Daoy (cell line): ENCODE results near the gene NUP188. TPM values are rescaled to one million over a fixed set of nuclear protein-coding genes. Genes with fewer than 3 reads are reported as not detected.
"Not testable (repeated sequence)": the region's sequence is repeated elsewhere in the genome, so short reads cannot be mapped to it uniquely, and the experiment has no call there.

Source experiments
- DNase-seq: peaks from one replicate; pipeline ENCODE4 v3.0.0-alpha.2; 2015; ENCODE audit warnings: low read depth
- total RNA-seq: library from RNA; depleted of rRNA; stranded (reverse); fragments of >200 nt; shearing (Covaris generic); gene quantifications from 2 replicates; pipeline ENCODE4 v1.2.3, GENCODE V29; 2014; rRNA removed

The NUP188 gene
- total RNA-seq, 1 experiment from 2014 or later, result 73.7 TPM

GRCh38 chr9:129028192-129028966 is 80.9 kb downstream of the NUP188 start, which contains the start of gene SH3GLB2:
Gene SH3GLB2, minus strand, starts transcription at chr9:129028331. Its CDS starts 177 bp downstream, at chr9:129028154.
- peak; percentile 96 for DNase-seq

DNA sequence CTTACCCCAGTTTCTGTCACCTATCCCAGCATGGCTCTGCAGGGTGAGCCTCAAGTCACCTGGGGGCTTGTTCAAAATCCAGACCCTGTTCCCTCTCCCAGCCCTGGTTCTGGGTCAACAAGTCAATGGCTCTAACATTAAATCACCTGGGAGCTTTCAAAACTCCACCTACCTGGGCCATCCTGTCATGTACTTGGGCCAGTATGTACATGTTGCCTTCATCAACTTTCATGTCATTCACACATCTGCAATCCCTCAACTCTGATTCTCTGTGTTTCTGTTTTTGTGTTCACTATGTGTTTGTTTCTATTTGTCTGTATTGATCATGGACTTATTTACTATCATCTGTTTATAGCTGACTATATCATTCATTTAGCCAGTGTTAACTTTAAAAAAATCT is 82.7 kb downstream of the NUP188 start:
- DNase-seq, result no peak

GRCh38 chr9:129031514-129031913 is 84.0 kb downstream of the NUP188 start:
- DNase-seq, result no peak

GRCh38 chr9:129032541-129033159 is 85.2 kb downstream of the NUP188 start:
- DNase-seq, result no peak

GRCh38 chr9:129033216-129033615 is 85.7 kb downstream of the NUP188 start:
- DNase-seq, result no peak

DNA sequence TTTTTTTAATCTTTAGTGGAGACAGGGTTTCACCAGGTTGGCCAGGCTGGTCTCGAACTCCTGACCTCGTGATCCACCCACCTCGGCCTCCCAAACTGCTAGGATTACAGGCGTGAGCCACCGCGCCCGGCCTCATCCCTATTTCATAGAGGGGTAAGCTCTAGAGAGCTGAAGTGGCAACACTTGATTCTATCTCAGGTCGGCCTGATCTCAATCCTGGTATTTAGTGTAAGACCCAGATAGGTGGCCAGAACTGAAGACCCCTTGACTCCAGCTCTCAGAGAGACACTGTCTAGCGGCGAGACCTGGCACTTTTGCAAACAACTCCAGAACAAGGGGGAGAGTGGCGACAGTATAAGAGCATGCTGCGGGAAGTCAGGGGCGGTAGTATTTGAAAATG is 88.3 kb downstream of the NUP188 start:
- DNase-seq, result not testable (repeated sequence)

- DNase-seq, result peak; percentile 100
Measured at GRCh38 chr9:129036241-129036922, 88.9 kb downstream of the NUP188 start, which contains the start of gene MIGA2. Gene MIGA2, plus strand, starts transcription at chr9:129036626. Its CDS starts 3,969 bp downstream, at chr9:129040595.

DNA sequence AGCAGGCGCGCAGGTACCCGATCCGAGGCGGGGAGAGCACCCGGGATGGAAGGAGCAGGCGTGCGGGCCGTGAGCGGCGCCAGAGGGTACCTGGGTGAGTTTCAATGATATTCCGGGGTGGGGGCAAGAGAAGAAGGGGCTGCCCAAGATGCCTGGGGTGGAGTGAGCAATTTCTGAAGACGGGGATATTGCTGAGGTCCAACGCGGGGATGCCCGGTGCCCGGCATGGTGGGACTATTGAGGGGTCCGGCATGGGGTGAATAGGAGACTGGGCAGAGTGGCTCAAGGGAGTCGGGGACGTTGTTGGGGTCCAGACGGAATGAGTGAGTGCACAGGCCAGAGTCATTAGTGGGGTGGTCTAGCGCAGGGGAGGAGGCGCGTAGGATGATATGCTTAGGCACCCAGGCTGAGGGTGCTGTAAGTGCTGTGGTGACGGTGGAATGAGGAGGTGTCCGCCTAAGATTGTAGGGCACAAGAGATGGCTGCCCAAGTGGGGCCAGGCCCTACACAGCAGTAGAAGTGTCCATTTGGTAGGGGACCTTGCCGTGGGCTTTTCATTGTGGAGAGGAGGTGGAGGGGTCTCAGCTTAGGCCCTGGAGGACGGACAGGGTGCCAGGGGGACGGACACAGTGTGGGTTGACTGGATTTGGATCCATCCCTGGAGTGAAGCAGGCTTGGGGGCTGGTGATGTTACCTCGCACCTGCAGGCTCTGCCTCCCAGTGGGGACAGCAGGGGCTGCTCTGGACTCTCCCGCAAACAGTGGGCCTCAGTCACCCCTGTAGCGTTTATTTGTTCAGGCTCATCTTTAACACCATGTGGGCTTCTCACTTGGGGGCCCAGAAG is 89.6 kb downstream of the NUP188 start:
- DNase-seq, result no peak

DNA sequence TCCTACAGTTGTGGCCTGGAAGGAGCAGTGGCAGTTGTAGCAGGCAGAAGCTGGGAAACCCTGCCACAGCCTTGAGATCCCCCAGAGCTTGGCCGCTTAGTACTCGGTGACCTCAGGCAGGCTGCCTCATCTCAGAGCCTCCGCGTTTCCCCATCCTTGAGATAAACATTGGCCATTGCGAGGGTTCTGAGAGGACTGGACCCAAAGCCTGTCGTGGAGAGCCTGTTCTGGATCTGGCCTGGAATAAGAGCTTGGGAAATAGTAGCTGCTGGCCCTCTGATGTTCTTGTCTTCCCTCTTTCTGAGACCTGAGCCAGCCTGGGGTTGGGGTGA is 90.2 kb downstream of the NUP188 start:
- no peak for DNase-seq

DNA sequence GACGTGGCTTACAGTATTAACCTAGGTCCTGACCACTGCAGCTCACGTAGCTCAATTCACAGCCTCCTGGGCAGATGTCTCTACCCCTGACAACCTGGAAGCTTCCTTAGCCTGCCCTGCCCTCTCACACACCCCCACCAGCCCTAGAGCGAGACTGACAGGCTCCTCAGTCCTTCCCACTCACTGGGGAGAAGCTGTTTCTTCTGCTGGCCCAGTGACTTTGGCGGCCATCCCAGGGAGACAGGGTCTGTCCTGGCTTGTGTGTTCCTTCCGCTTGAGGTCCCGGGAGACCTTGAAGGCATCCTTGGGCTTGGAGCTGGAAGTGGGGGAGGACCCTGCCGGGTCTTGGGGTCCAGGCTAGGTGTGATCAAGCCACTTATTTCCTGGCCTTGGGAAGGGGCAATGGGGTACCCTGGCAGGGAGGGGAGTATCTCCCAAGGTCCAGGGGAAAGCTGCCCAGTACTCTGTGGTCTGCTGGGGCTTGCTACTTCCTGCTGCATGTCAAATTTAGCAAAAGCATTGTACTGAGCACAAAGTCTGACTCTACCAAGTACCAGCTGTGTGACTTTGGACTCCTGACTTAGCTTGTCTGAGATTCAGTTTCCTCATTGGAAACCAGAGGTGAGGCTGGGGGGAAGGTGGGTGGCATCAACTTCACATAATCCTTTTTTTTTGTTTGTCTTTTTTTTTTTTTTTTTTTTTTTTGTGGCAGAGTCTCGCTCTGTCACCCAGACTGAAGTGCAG is 90.8 kb downstream of the NUP188 start:
- DNase-seq, result no peak

DNA sequence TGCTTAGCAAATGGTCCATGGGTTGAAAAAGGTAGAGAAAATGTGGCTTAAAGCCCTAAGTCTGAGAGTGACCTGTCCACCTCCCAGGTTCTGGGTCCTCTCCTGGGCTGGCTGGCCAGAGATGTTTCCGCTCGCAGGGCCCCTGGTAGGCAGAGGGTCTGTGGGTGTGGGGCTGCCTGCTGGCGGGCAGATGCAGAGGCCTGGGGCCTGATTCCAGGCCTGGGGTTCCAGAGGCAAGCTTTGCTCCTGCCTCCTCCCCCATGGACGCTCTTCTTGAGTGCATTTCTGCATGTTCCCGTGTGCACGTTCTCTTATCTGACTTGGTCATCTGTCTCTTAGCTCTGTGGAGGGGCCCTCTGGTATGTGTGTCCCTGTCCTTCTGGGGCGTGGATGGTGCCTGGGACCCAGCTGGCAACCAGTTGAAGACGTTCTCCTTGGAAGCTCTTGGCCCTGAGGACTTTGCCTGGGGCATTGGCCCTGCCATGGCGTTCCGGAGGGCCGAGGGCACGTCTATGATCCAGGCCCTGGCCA is 92.7 kb downstream of the NUP188 start:
- no peak for DNase-seq

- DNase-seq, result no peak
Measured at GRCh38 chr9:129042016-129042415, 94.5 kb downstream of the NUP188 start.

DNA sequence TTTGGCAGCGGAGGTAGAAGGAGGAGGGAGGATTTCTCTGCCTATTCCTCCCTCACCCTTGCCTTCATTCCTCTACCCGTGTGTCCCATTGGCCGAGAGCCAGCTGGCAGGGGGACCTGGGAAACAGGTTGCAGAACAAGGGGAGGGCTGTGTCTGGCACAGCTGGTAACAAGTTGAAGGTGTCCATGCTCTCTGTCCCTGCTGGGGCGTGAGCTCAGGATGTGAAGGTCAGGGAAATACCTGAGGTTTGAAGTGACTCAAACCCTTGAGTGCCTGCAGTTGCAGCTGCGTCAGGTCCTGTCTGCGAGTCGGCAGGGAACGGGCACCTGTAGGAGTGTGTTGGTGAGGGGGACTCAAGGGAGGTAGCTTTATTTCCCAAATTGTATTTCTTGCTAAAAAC is 105.1 kb downstream of the NUP188 start:
- DNase-seq, result no peak

DNA sequence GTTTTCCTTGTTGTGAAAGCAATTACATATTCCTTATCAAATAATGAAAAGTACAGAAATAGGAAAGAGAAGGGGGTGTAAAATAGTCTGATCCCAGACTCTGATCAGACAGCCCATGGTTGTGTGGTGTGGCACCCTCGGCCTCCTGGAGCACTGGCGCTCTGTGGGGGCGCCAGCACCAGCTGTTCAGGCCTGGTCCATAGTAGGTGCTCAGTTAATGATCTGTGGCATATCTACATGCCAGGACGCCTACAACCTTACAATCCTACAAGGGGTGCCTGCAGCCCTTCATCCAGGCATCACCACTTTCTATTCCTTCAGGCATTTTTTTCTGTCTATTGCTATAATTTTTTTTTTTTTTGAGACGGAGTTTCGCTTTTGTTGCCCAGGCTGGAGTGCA is 105.5 kb downstream of the NUP188 start:
- DNase-seq, result no peak

- DNase-seq, result no peak
Measured at GRCh38 chr9:129054163-129054851, 106.8 kb downstream of the NUP188 start.

Other genes starting within 250 kb of the NUP188 start
- gene PKN3, start 245.2 kb upstream of the NUP188 start, total RNA-seq, result 8.2 and 16.8 TPM in 2 replicates
- gene ZDHHC12, start 223.6 kb upstream of the NUP188 start, total RNA-seq, result 62.3 and 78.8 TPM in 2 replicates
- 9.1 and 31.6 TPM in 2 replicates for gene ZER1, start 175.8 kb upstream of the NUP188 start, total RNA-seq
- 12.9 and 13.1 TPM in 2 replicates for gene TBC1D13, start 160.4 kb upstream of the NUP188 start, total RNA-seq
- gene ENDOG, start 129.2 kb upstream of the NUP188 start, total RNA-seq, result 14.1 and 17.8 TPM in 2 replicates
- gene SPOUT1, start 117.9 kb upstream of the NUP188 start, total RNA-seq, result 29.9 and 45.8 TPM in 2 replicates
- gene KYAT1, start 65.7 kb upstream of the NUP188 start, total RNA-seq, result 7.1 and 8.9 TPM in 2 replicates
- 35.5 and 36.7 TPM in 2 replicates for gene LRRC8A, start 65.6 kb upstream of the NUP188 start, total RNA-seq
- gene PHYHD1, start 26.7 kb upstream of the NUP188 start, total RNA-seq, result not detected in 2 replicates
- 16.3 and 17.1 TPM in 2 replicates for gene DOLK, start 96 bp upstream of the NUP188 start, total RNA-seq
- gene SH3GLB2, start 80.6 kb downstream of the NUP188 start, total RNA-seq, result 19.0 and 21.8 TPM in 2 replicates
- 7.8 and 27.4 TPM in 2 replicates for gene MIGA2, start 88.9 kb downstream of the NUP188 start, total RNA-seq
- 18.1 and 19.5 TPM in 2 replicates for gene DOLPP1, start 133.4 kb downstream of the NUP188 start, total RNA-seq
- 7.6 and 8.8 TPM in 2 replicates for gene CRAT, start 163.1 kb downstream of the NUP188 start, total RNA-seq
- 0.63 TPM in 1 of 2 replicates, not detected in the other for gene PTPA, start 163.7 kb downstream of the NUP188 start, total RNA-seq
- not detected in 2 replicates for gene IER5L, start 230.6 kb downstream of the NUP188 start, total RNA-seq